ENCODE data around the gene ATP6V1E1.

- no peak for TF ChIP-seq CTCF (IDR thresholded peaks at IDR 0.05; ENCODE audit: low read depth, low read length)
- no peak for TF ChIP-seq EZH2phosphoT487 (IDR thresholded peaks at IDR 0.05; ENCODE audit: low read depth)
Observed at GRCh38 chr22:17596226-17596625, 32.3 kb downstream of the ATP6V1E1 start.
